Subcutaneous adipose tissue (tissue), 4 donors: ENCODE data around the gene SMAD4. TPM values are rescaled to one million over a fixed set of nuclear protein-coding genes. Genes with fewer than 3 reads are reported as not detected.

Experiments
- total RNA-seq, 4 donors: library from RNA; depleted of rRNA; stranded (reverse); fragments of >200 nt; gene quantifications; one replicate each; pipeline ENCODE4 v1.1.0, GENCODE V29; 2016
- TF ChIP-seq, protein P1 (sequence below): fragments of 450-650 bp; IDR thresholded peaks from one replicate; pipeline ENCODE4 v1.5.1; 2016; ENCODE audit warnings: low read depth, mild to moderate bottlenecking, control low read depth, antibody characterized with exemption, moderate library complexity

The SMAD4 gene
- total RNA-seq, 4 donors from 2014 or later = 73.1 to 89.3 (median 86.6) TPM

DNA sequence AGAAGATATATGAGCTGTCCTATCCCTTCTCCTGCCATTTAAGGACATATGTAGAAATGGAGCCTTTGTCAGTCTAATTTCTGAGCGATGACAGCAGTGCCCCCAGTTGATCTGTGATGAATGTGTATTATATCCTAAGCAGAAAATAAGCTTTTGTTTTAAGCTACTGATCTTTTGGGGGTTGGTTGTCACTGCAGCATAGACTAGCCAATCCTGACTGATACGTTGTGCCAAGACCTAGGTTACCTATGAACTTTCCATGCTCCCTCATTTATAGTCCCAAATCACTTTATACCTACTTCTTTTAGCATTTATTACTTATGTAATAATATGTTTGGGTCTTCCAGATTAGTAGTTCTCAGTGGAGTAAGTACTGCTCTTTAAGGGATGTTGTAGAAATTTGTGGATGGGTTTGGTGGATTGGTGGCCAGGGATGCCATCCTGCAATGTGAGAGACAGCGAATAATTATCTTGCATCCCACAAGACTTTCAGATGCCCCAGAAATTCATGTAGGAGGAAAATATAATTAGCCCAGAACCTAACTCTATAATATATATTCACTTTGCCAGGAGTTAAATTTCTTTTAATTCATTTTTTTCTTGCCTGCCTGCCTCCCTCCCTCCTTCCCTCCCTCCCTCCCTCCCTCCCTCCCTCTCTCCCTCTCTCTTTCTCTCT, 11.8 kb downstream of the SMAD4 start:
- TF ChIP-seq, protein P1, sequence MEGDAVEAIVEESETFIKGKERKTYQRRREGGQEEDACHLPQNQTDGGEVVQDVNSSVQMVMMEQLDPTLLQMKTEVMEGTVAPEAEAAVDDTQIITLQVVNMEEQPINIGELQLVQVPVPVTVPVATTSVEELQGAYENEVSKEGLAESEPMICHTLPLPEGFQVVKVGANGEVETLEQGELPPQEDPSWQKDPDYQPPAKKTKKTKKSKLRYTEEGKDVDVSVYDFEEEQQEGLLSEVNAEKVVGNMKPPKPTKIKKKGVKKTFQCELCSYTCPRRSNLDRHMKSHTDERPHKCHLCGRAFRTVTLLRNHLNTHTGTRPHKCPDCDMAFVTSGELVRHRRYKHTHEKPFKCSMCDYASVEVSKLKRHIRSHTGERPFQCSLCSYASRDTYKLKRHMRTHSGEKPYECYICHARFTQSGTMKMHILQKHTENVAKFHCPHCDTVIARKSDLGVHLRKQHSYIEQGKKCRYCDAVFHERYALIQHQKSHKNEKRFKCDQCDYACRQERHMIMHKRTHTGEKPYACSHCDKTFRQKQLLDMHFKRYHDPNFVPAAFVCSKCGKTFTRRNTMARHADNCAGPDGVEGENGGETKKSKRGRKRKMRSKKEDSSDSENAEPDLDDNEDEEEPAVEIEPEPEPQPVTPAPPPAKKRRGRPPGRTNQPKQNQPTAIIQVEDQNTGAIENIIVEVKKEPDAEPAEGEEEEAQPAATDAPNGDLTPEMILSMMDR = no peak

DNA sequence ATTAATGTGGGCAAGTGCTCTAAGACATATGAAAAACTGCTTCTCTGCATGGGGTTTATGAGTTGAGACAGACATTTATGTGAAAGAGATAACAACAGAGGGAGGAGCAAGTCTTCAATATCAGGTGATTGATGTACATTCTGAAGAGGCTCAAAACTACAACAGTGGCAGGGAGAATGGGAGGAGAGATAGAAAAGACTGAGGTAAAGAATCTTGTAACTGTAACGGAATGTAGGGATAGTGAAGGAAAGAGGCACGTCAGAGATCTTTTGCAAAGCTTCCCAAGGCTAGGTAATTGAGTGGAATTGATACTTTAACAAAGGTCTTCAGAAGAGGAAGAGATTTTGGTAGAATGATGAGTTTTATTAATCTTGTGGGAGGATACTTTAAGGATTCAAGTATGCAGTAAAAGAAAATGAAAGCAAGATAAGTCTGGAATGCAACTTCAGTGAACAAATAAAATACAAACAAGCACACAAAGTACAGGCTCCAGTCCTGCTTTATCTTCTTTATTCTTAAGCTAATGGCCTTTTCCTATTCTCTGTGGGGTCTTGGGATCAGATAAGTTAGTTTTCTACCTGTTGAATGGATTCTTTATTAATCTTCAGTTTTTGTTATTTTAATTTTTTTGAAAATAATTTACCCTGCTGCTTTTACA, 15.0 kb downstream of the SMAD4 start:
- TF ChIP-seq, protein P1 = no peak

DNA sequence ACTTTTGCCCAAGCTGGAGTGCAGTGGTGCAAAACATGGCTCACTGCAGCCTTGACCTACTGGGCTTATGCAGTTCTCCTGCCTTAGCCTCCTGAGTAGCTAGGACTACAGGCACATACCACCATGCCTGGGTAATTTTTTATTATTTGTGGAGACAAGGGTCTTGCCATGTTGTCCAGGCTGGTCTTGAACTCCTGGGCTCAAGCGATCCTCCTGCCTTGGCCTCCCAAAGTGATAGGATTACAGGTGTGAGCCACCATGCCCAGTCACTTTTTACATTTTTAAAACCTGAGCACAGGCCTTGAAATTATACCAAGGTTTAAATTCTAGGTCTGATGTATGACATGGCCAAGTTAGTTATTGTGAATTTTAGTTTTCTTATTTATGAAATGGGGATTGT, 18.2 kb downstream of the SMAD4 start:
- TF ChIP-seq, protein P1 = no peak

DNA sequence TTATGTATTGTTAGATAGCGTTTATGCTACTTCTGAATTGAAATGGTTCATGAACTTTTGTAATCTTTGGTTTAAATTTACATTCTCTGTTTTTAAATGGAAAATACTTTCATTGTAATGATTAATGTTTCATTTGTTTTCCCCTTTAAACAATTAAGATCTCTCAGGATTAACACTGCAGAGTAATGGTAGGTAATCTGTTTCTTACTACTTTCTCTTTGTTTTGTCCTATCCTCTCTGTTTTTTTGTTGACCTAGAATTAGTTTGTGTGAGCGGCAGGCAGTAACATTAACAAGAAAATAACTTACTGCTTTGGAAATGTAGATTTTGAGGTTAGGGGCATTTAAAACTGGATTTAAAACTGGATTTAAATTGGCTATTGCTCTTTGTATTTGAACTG, 19.1 kb downstream of the SMAD4 start:
- TF ChIP-seq, protein P1 = no peak

DNA sequence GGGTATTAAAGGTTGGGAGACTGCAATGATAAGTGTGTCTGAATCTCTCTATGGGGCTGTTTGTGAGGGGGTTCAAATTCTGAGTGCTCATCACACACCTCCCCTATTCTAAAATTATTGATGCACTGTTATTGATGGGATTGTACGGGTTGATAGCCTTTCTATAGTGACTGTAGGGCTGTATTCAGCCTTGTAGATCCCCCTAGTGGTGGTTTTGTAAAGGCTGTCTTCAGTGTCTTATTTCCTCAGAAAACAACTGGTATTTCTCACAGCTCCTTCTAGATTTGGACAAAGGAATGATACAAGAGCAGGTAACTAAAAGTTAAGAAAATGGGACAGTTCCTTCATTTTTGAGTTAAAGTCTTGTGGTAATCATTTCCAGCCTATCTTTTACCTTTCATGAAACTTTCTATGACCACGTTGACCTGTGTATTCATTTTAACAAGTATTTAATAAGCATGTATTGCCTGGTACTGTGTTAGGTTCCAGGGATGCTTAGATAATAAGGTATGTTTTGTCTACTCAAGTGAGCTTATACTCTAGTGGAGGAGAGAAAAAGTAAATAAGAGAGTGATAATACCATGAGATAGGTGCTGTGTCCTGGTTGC, 21.2 kb downstream of the SMAD4 start:
- TF ChIP-seq, protein P1 = no peak

DNA sequence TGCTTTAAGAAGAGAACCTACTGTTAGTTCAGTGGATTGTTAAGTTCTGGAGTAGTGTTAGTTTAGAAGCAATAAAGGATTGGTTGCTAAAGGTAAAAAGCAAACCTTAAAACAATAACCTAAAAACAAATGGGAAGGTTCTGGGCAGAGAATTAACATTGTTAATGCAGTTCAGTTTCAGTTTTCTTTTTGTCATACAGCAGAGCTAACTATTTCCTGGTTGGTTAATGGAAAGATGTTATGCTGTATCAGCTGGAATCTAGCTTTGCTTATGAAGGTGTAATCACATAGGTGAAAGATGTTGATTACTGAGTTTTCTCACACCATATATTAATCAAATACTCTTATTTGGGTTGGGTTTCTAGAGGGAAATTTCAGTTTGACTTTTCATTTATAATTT, 23.8 kb downstream of the SMAD4 start:
- TF ChIP-seq, protein P1 = no peak

DNA sequence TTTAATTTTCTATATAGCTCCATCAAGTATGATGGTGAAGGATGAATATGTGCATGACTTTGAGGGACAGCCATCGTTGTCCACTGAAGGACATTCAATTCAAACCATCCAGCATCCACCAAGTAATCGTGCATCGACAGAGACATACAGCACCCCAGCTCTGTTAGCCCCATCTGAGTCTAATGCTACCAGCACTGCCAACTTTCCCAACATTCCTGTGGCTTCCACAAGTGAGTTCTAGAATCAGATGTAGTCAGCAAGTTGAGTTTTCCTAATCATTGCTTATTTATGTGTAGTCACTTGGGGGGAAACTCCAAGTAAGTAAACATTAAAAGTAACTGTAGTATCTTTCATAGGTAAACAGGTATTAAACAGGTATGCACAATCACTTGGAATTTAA, 24.8 kb downstream of the SMAD4 start:
- TF ChIP-seq, protein P1 = no peak
